Measurements from ENCODE around the gene DUSP19. TPM values are rescaled to one million over a fixed set of nuclear protein-coding genes. Genes with fewer than 3 reads are reported as not detected.
"Not testable (repeated sequence)": the region's sequence is repeated elsewhere in the genome, so short reads cannot be mapped to it uniquely, and the experiment has no call there.

The DUSP19 gene
- total RNA-seq, 1 experiment from 2014 or later = 0.66 TPM

DNA sequence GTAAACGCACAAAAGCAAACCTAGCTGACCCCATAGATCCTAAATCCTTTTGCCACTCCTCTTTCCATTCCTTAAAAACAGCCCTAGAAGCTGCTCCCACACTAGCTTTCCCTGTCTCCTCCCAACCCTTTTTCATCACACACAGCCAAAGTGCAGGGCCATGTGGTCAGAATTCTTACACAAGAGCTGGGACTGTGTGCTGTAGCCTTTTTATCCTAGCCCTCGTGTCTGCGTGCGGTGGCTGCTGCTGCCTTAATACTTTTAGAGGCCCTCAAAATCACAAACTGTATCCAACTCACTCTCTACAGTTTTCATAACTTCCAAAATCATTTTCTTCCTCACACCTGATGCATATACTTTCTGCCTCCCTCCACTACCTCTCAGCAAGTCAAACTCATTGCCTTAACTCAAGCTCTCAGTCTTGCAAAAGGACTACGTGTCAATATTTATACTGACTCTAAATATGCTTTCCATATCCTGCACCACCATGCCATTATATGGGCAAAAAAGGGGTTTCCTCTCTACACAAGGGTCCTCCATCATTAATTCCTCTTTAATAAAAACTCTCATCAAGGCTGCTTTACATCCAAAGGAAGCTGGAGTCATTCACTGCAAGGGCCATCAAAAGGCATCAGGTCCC, 30.9 kb upstream of the DUSP19 start:
- H3K36me3 ChIP-seq (replicated peaks; ENCODE audit: control insufficient read depth, insufficient read depth, low read length); DNase-seq; H3K27me3 ChIP-seq (ENCODE audit: control insufficient read depth, insufficient read depth, low read length); H3K4me3 ChIP-seq (ENCODE audit: insufficient read depth, low read depth, low read length): not testable (repeated sequence)

DNA sequence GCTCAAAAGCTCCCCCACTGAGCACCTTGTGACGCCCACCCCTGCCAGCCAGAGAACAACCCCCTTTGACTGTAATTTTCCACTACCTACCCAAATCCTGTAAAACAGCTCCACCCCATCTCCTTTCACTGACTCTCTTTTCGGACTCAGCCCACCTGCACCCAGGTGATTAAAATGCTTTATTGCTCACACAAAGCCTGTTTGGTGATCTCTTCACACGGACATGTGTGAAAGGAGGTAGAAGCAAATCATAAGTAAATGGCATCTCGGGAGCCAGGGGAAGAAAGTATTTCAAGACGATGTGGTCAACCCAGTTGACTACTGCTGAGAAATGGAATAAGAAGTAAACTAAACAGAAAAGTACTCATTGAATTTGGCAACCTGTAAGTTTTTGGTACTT, 29.1 kb upstream of the DUSP19 start:
- Histone ChIP-seq H3K4me3 (ENCODE audit: insufficient read depth, low read depth, low read length) (no peak overlapping the region; the same call in 1 of the 2 replicates), H3K27me3 (ENCODE audit: control insufficient read depth, insufficient read depth, low read length) (no peaks in the 10 kb centered on the region), H3K36me3 (replicated peaks; ENCODE audit: control insufficient read depth, insufficient read depth, low read length) (no peaks in the 10 kb centered on the region)
- no peak for DNase-seq

DNA sequence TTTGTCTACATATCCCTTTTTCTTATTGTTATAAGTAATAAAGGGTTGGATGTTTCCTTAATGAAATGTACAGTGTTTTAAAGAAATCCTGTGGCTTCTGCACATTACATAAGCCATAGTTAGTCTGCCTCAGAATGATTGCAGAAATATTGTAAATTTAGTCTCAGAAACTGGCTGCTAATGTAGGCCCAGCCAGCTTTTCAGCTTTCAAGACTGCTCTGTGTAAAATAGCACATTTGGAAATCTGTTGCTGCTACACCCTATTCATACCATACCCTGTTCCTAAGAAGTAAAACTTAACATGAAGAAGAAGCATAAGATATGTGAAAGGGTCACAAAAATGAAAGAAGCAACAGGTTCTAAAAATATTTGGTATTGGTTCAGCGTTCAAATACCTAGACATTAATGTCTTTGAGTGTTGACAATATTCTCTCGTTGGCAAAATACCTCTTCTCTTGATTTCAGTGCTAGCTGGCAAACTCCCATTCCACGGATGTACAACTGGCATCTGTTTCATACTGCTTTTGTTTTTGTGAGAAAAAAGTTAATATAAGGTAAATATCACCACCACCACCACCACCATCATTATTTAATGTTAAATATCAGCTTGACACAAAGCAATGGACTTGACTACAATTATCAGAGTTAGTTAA, 21.1 kb upstream of the DUSP19 start:
- DNase-seq = no peak
- no peak overlapping the region for H3K4me3 ChIP-seq (ENCODE audit: insufficient read depth, low read depth, low read length)
- no peaks in the 10 kb centered on the region for H3K27me3 ChIP-seq (ENCODE audit: control insufficient read depth, insufficient read depth, low read length)
- H3K36me3 ChIP-seq (replicated peaks; ENCODE audit: control insufficient read depth, insufficient read depth, low read length) = no peaks in the 10 kb centered on the region

DNA sequence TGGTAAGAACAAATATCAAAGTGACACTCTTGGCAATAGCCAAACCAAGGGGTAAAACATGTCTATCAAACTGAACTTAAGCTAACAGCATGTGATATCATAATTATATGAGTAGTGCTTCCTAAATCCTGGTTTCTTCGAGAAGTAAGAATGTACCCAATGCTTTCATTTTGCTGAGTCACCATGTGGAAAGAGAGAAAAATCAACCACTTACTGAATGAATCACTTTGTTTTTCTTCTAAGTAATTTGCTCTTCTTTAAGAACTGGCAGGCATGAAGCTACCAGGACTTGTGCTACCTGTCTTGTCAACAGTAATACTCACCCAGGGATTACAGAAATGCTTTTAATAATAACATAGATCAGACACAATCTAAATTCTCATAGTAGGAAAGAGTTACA, 19.0 kb upstream of the DUSP19 start:
- Histone ChIP-seq H3K27me3 (ENCODE audit: control insufficient read depth, insufficient read depth, low read length) (no peaks in the 10 kb centered on the region), H3K4me3 (ENCODE audit: insufficient read depth, low read depth, low read length) (no peak overlapping the region), H3K36me3 (replicated peaks; ENCODE audit: control insufficient read depth, insufficient read depth, low read length) (no peaks in the 10 kb centered on the region)
- DNase-seq = no peak

DNA sequence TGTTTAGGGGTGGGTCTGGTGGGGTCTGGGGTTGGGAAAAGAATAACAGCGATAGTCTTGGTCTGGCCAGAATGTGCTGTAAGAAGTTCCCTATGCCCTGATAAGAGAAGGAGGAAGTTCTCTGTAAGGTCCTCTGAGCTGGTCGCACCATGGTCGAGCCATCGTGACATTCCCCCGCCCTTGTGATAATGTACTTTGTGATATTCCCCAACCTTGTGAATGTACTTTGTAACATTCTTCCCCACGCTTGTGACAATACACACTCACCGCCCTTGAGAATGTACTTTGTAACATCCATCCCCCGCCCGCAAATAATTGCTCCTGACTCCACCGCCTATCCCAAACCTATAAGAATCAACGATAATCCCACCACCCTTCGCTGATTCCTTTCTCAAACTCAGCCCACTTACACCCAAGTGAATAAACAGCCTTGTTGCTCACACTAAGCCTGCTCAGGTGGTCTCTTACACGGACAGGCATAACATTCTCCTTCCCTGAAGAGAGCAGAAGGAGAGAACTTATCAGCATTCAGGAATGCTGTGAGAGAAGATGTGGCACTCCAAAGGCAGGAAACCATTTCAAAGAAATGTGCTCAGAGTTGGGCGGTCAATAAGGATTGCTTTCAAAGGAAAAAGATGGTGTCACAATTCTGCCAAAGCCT, 17.8 kb upstream of the DUSP19 start:
- H3K27me3 ChIP-seq (ENCODE audit: control insufficient read depth, insufficient read depth, low read length) = no peaks in the 10 kb centered on the region
- no peak overlapping the region for H3K4me3 ChIP-seq (ENCODE audit: insufficient read depth, low read depth, low read length)
- H3K36me3 ChIP-seq (replicated peaks; ENCODE audit: control insufficient read depth, insufficient read depth, low read length) = no peaks in the 10 kb centered on the region
- no peak for DNase-seq

DNA sequence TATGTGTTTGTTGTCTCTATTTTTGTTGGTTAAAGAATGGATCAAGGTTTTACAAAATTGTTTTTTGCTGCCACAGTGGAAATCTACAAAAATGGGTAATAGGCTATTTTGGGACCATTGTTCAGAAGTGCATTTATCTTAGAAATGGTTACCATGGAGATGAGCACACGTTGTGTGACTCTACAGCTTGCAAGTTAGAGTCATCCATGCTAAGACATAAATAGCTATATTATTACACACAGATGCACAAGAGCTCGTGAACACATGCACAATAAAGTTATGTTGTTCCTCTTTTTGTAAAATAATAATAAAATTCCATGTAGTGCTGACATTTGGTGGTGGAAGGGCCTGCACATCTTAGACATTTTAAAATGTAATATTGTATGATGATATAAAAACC, 15.5 kb upstream of the DUSP19 start:
- H3K4me3 ChIP-seq (ENCODE audit: insufficient read depth, low read depth, low read length) = no peak overlapping the region
- no peaks in the 10 kb centered on the region for H3K36me3 ChIP-seq (replicated peaks; ENCODE audit: control insufficient read depth, insufficient read depth, low read length)

DNA sequence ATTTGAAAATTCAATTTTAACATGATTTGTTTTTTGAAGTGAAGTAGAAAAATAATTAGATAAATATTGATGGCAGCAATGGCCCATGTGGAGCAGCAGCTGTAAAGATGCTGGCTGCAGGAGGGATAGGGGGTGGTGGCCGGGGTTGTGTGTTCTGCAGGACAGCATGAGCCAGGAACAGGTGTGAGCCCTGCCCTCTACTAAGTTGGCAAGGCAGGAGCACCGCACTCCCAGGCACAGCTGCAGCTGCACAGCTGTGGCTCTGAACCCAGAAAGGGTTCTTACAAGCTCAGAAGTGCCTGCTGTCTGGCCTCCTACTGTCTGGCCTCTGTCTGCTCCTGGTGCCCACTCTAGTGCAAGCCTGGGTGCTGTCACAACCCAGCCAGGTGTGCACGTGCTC, 10.0 kb upstream of the DUSP19 start:
- no peaks in the 10 kb centered on the region for H3K36me3 ChIP-seq (replicated peaks; ENCODE audit: control insufficient read depth, insufficient read depth, low read length)
- no peak overlapping the region for H3K4me3 ChIP-seq (ENCODE audit: insufficient read depth, low read depth, low read length)
- no peaks in the 10 kb centered on the region for H3K27me3 ChIP-seq (ENCODE audit: control insufficient read depth, insufficient read depth, low read length)
- no peak for DNase-seq

More for the DNA sequence above, 15.5 kb upstream of the DUSP19 start:
- no peaks in the 10 kb centered on the region for H3K27me3 ChIP-seq (ENCODE audit: control insufficient read depth, insufficient read depth, low read length)
- DNase-seq = no peak

DNA sequence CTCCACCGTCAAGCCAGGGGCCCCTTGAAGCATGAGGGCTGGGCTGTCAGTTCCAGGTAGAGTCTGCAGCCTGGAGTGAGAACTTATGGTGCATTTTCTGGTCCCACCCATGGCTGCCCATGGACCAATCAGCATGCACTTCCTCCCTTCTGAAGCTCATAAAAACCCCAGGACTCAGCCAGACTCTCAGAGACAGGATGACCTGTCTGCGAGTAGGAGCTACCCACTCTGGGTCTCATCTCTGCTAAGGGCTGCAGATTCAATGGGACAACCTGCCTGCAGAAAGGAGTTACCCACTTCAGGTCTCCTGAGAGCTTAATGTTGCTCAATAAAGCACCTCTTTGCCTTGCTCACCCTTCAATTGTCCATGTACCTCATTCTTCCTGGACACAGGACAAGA, 9.4 kb upstream of the DUSP19 start:
- Histone ChIP-seq H3K4me3 (ENCODE audit: insufficient read depth, low read depth, low read length) (no peak overlapping the region), H3K36me3 (replicated peaks; ENCODE audit: control insufficient read depth, insufficient read depth, low read length) (no peaks in the 10 kb centered on the region), H3K27me3 (ENCODE audit: control insufficient read depth, insufficient read depth, low read length) (no peaks in the 10 kb centered on the region)
- no peak for DNase-seq

DNA sequence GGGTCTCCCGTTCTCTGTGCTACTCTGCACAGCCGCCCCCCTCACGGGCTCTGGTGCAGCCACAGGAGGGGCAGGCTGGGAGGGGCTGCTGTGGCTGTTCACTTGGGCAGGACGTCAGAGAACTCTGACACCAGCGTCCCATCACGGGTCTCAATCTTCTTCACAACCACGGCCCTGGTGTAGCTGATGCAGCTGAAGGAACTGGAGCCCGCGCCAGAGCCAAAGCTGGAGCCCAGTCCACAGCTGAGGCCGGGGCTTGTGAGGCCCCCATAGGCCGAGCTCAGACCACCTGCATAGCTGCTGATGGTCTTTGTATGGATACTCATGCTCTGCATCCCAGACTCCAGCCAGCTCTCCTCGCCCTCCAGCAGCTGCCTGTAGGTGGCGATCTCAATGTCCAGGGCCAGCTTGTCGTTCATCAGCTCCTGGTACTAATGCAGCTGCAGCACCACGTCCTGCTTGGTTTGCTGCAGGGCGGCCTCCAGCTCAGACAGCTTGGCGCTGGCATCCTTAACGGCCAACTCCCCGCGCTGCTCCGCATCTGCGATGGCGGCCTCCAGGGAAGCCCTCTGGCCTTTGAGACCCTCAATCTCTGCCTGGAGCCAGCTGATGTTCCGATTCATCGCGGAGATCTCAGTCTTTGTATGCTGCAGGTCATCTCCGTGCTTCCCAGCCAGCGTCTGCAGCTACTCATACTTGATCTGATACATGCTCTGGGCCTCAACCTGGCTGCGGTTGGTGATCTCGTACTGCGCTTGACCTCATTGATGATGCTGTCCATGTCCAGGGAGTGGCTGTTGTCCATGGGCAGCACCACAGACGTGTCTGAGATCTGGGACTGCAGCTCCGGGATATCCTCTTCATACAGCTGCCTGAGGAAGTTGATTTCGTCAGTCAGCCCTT, 7.4 kb upstream of the DUSP19 start:
- Histone ChIP-seq H3K27me3 (ENCODE audit: control insufficient read depth, insufficient read depth, low read length) (no peaks in the 10 kb centered on the region), H3K36me3 (replicated peaks; ENCODE audit: control insufficient read depth, insufficient read depth, low read length) (no peaks in the 10 kb centered on the region), H3K4me3 (ENCODE audit: insufficient read depth, low read depth, low read length) (no peak overlapping the region)
- DNase-seq = peak; percentile 77

DNA sequence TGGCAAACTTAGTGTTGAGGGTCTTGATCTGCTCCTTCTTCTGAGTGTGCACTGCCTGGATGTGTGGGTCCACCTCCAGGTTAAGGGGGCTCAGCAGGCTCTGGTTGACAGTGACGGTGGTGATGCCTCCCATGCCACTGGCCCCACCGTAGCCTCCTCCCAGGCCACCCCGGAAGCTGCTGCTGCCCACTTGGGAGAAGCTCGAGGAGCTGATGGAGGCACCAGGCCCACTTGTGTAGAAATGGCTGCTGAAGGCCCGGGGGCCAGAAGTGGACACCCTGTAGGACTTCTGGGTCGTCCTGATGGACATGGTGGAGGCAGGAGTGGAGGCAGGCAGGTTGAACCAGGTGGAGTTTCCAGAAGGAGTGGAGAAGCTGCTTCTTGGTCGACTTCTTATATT, 6.4 kb upstream of the DUSP19 start:
- DNase-seq = no peak
- Histone ChIP-seq H3K4me3 (ENCODE audit: insufficient read depth, low read depth, low read length) (no peak overlapping the region), H3K27me3 (ENCODE audit: control insufficient read depth, insufficient read depth, low read length) (no peaks in the 10 kb centered on the region), H3K36me3 (replicated peaks; ENCODE audit: control insufficient read depth, insufficient read depth, low read length) (no peaks in the 10 kb centered on the region)

DNA sequence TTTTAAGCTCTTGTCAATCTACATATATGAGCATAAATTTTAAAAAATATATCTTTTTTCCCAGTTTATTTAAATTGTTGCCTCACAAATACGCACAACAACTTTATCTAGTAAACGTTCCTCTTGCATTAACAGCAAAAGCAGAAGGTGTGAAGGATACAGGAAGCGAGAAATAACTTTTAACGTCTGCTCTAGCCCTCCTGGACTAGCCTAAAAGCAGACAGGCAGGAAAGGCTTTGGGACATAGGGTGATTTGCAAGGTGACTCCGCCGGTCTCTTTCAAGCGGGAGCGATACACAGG, 434 bp upstream of the DUSP19 start:
- no peaks in the 10 kb centered on the region for H3K27me3 ChIP-seq (ENCODE audit: control insufficient read depth, insufficient read depth, low read length)
- DNase-seq = peak; percentile 66
- peak overlapping the region; percentile 51 for H3K4me3 ChIP-seq (ENCODE audit: insufficient read depth, low read depth, low read length)
- H3K36me3 ChIP-seq (replicated peaks; ENCODE audit: control insufficient read depth, insufficient read depth, low read length) = no peaks in the 10 kb centered on the region

DNA sequence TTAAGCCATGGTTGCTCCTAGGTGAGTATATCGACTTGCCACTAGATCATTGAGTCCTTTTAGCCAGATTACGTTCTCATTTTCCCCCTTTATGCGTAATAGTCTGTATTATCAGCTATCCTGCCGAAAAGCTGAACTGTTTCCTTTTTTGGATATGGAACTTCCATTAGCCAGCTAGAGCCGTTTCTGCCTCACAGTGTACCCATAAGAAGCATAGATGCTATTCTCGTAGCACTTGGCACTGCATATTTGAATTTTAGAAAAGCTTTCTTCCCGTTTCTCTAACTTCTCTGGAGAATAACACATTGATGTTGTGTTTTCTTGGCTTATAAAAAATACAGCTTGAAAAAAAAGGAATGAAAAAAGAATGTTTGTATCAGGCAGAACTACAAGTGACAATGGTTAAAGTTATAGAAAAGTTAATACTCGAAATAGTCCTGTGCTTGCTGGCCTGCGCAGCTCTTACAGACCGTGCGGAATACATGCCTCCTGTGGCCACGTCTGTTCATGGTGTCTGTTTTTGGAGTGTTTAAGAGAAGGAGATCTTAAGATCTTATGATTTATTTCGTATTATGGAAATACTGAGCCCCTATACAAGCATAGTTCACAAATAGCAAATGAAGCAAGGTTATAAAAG, 710 bp downstream of the DUSP19 start:
- DNase-seq = no peak
- no peaks in the 10 kb centered on the region for H3K27me3 ChIP-seq (ENCODE audit: control insufficient read depth, insufficient read depth, low read length)
- H3K36me3 ChIP-seq (replicated peaks; ENCODE audit: control insufficient read depth, insufficient read depth, low read length) = no peaks in the 10 kb centered on the region
- peak overlapping the region; percentile 51 for H3K4me3 ChIP-seq (ENCODE audit: insufficient read depth, low read depth, low read length)

DNA sequence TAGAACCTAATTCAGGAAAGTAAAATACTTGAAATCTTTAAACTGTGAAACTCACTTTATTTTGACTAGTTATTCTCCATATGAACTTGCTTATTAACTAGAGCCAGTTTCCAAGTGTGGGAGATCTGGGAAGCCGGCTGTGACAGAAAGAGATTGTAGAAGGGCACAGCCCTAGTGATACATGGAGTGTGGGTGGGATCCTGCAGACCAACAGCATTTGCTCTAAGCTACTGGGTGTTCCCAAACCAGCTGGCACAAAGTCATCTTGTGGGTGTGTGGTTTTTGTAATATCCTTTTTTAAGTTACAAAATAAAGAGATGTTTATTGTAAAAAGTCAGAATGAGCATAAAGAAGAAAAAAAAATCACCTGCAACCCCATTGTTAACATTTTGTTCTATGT, 3.4 kb downstream of the DUSP19 start:
- no peak for DNase-seq
- no peaks in the 10 kb centered on the region for H3K27me3 ChIP-seq (ENCODE audit: control insufficient read depth, insufficient read depth, low read length)
- H3K4me3 ChIP-seq (ENCODE audit: insufficient read depth, low read depth, low read length) = no peak overlapping the region
- H3K36me3 ChIP-seq (replicated peaks; ENCODE audit: control insufficient read depth, insufficient read depth, low read length) = no peaks in the 10 kb centered on the region

DNA sequence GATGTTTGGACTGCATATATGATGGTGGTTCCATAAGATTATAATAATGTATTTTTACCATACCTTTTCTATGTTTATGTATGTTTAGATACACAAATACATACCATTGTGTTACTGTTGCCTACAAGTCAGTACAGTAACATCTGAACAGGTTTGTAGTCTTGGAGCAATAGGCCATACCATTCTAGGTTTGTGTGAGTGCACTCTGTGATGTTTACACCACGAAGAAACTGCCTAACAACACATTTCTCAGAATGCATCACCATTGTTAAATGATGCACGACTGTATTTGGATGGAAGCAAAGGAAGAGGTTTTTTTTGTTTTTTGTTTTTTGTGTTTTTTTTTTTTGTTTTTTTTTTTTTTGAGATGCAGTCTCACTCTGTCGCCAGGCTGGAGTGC, 9.5 kb downstream of the DUSP19 start:
- Histone ChIP-seq H3K4me3 (ENCODE audit: insufficient read depth, low read depth, low read length) (no peak overlapping the region), H3K27me3 (ENCODE audit: control insufficient read depth, insufficient read depth, low read length) (no peaks in the 10 kb centered on the region), H3K36me3 (replicated peaks; ENCODE audit: control insufficient read depth, insufficient read depth, low read length) (no peaks in the 10 kb centered on the region)
- DNase-seq = no peak
